Measurements from ENCODE around the gene NXPE3.

DNA sequence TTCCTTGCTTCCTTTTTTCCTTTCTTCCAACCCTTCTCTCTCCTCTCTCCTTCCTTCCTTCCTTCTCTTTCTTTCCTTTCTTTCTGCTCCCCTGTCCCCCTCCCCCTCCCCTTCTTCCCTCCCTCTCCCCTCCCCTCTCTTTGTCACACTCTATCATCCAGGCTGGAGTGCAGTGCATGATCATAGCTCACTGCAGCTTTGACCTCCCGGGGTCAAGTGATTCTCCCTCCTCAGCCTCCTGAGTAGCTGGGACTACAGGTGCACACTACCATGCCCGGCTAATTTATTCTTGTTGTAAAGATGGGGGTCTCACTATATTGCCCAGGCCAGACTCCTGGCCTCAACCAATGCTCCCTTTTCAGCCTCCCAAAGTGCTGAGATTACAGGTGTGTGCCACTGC is 89.0 kb downstream of the NXPE3 start:
- no peak for TF ChIP-seq POLR2A (IDR thresholded peaks at IDR 0.05)
- TF ChIP-seq, protein P1, sequence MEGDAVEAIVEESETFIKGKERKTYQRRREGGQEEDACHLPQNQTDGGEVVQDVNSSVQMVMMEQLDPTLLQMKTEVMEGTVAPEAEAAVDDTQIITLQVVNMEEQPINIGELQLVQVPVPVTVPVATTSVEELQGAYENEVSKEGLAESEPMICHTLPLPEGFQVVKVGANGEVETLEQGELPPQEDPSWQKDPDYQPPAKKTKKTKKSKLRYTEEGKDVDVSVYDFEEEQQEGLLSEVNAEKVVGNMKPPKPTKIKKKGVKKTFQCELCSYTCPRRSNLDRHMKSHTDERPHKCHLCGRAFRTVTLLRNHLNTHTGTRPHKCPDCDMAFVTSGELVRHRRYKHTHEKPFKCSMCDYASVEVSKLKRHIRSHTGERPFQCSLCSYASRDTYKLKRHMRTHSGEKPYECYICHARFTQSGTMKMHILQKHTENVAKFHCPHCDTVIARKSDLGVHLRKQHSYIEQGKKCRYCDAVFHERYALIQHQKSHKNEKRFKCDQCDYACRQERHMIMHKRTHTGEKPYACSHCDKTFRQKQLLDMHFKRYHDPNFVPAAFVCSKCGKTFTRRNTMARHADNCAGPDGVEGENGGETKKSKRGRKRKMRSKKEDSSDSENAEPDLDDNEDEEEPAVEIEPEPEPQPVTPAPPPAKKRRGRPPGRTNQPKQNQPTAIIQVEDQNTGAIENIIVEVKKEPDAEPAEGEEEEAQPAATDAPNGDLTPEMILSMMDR (IDR thresholded peaks at IDR 0.05): no peak
